ENCODE data around the gene AFP.

GRCh38 chr4:73431813-73432168, 4.2 kb upstream of the AFP start:
- TF ChIP-seq, protein P1, sequence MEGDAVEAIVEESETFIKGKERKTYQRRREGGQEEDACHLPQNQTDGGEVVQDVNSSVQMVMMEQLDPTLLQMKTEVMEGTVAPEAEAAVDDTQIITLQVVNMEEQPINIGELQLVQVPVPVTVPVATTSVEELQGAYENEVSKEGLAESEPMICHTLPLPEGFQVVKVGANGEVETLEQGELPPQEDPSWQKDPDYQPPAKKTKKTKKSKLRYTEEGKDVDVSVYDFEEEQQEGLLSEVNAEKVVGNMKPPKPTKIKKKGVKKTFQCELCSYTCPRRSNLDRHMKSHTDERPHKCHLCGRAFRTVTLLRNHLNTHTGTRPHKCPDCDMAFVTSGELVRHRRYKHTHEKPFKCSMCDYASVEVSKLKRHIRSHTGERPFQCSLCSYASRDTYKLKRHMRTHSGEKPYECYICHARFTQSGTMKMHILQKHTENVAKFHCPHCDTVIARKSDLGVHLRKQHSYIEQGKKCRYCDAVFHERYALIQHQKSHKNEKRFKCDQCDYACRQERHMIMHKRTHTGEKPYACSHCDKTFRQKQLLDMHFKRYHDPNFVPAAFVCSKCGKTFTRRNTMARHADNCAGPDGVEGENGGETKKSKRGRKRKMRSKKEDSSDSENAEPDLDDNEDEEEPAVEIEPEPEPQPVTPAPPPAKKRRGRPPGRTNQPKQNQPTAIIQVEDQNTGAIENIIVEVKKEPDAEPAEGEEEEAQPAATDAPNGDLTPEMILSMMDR (IDR thresholded peaks at IDR 0.05; ENCODE audit: borderline replicate concordance, extremely low read depth, low read length, poor library complexity, severe bottlenecking), result no peak
- TF ChIP-seq EZH2 (IDR thresholded peaks at IDR 0.05; ENCODE audit: borderline replicate concordance, low read depth, low read length, severe bottlenecking), result no peak
